ENCODE results near the gene GMDS. TPM values are rescaled to one million over a fixed set of nuclear protein-coding genes. Genes with fewer than 3 reads are reported as not detected.

Gene GMDS
- total RNA-seq, 1 donor from 2014 or later, result 7.2 TPM

GRCh38 chr6:1622851-1623768 is 622.3 kb downstream of the GMDS start:
- Histone ChIP-seq H3K4me3 (peak overlapping the region; percentile 77), H3K9me3 (replicated peaks) (no peaks in the 10 kb centered on the region), H3K4me1 (peaks cover 40% of the 10 kb centered on the region), H3K27ac (replicated peaks) (no peak overlapping the region), H3K36me3 (no peaks in the 10 kb centered on the region), H3K27me3 (ENCODE audit: low read depth) (peaks cover 100% of the 10 kb centered on the region)
- intact Hi-C loops (cut with micrococcal nuclease), result no loop called here
- DNase-seq, result no peak
- TF ChIP-seq, protein P1, sequence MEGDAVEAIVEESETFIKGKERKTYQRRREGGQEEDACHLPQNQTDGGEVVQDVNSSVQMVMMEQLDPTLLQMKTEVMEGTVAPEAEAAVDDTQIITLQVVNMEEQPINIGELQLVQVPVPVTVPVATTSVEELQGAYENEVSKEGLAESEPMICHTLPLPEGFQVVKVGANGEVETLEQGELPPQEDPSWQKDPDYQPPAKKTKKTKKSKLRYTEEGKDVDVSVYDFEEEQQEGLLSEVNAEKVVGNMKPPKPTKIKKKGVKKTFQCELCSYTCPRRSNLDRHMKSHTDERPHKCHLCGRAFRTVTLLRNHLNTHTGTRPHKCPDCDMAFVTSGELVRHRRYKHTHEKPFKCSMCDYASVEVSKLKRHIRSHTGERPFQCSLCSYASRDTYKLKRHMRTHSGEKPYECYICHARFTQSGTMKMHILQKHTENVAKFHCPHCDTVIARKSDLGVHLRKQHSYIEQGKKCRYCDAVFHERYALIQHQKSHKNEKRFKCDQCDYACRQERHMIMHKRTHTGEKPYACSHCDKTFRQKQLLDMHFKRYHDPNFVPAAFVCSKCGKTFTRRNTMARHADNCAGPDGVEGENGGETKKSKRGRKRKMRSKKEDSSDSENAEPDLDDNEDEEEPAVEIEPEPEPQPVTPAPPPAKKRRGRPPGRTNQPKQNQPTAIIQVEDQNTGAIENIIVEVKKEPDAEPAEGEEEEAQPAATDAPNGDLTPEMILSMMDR (IDR thresholded peaks at IDR 0.05; ENCODE audit: borderline replicate concordance), result no peak

GRCh38 chr6:1622220-1622850 is 623.1 kb downstream of the GMDS start:
- H3K27ac ChIP-seq (replicated peaks), result no peak overlapping the region
- no peak for DNase-seq
- intact Hi-C loops (cut with micrococcal nuclease), result no loop called here
- H3K4me1 ChIP-seq, result peaks cover 39% of the 10 kb centered on the region
- no peaks in the 10 kb centered on the region for H3K36me3 ChIP-seq
- peaks cover 100% of the 10 kb centered on the region for H3K27me3 ChIP-seq (ENCODE audit: low read depth)
- TF ChIP-seq, protein P1 (IDR thresholded peaks at IDR 0.05; ENCODE audit: borderline replicate concordance), result no peak
- H3K4me3 ChIP-seq, result no peak overlapping the region
- no peaks in the 10 kb centered on the region for H3K9me3 ChIP-seq (replicated peaks)

DNA sequence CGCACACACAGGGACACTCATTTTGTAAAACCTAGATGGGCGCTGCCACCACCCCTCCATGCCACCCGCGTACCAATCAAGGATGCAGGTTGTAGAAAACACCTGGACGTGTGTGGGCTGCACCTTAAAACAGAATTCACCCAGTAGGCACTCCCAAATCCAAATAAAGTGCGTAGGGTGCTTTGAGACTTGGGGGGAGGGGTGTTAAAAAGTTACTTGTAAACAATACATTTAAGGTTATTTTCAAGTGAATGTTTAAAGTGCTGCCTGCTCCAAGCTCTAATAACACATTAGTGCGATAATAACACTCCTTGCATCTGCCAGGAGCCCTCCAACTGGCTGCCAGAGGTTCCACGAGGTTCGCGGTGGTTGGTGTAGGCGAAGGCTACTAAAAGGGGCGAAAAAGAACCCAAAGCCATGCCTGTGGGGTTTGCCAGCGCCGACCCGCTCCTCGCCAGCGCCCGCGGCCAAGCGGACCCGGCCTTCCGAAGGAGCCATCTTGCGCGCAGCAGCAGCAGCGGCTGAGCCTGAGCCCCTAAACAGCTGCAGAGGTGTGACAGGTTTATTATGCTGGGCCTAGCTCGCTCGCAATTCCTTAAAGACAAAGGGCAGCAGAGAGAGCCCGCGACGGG is 624.2 kb downstream of the GMDS start:
- H3K4me3 ChIP-seq, result no peak overlapping the region
- TF ChIP-seq, protein P1 (IDR thresholded peaks at IDR 0.05; ENCODE audit: borderline replicate concordance), result no peak
- no peak for DNase-seq
- peaks cover 35% of the 10 kb centered on the region for H3K4me1 ChIP-seq
- peaks cover 100% of the 10 kb centered on the region for H3K27me3 ChIP-seq (ENCODE audit: low read depth)
- no peak overlapping the region for H3K27ac ChIP-seq (replicated peaks)
- intact Hi-C loops (cut with micrococcal nuclease), result no loop called here
- no peaks in the 10 kb centered on the region for H3K9me3 ChIP-seq (replicated peaks)
- no peaks in the 10 kb centered on the region for H3K36me3 ChIP-seq

DNA sequence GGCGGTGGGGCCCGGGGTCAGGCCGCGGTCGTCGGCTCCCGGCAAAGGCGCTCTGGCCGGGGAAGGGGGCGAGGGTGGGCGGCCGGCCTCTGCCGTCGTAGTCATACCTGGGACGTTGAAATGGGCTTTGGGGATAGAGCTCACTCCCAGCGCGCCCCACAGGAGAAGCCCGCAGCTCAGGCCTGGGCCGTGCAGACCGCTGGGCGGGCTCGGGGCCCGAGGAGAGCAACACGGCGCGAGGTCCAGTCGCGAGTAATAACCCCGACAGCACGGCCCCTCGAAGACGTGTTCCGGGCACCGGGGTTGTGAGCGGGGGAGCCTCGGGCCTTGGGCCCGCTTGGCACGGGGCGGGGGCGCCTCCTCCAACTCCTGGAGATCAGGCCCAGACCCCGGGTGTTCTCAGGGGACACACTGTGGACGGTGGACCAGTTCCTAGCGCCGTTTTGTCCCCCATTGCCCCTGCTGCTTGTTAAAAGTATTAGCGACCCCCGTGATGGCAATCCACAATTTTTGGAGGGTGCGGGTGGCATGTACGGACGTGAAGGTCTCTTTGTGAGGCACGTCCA is 624.8 kb downstream of the GMDS start:
- H3K4me1 ChIP-seq, result peaks cover 32% of the 10 kb centered on the region
- DNase-seq, result no peak
- intact Hi-C loops (cut with micrococcal nuclease), result no loop called here
- H3K9me3 ChIP-seq (replicated peaks), result no peaks in the 10 kb centered on the region
- H3K36me3 ChIP-seq, result no peaks in the 10 kb centered on the region
- H3K27ac ChIP-seq (replicated peaks), result peak overlapping the region; percentile 59
- peaks cover 100% of the 10 kb centered on the region for H3K27me3 ChIP-seq (ENCODE audit: low read depth)
- H3K4me3 ChIP-seq, result peak overlapping the region; percentile 56
- TF ChIP-seq, protein P1 (IDR thresholded peaks at IDR 0.05; ENCODE audit: borderline replicate concordance), result no peak

Measured in left ventricle myocardium inferior (tissue), 1 donor.